ENCODE measurements around the gene ZNF74. TPM values are rescaled to one million over a fixed set of nuclear protein-coding genes. Genes with fewer than 3 reads are reported as not detected.

The ZNF74 gene
- total RNA-seq, 1 donor from 2014 or later: 19.4 TPM

GRCh38 chr22:20426259-20426615 is 32.3 kb downstream of the ZNF74 start:
- DNase-seq (ENCODE audit: low spot score): no peak
- H3K4me3 ChIP-seq: no peak overlapping the region
- peaks cover 30% of the 10 kb centered on the region for H4K20me1 ChIP-seq (ENCODE audit: low read depth)
- H2AFZ ChIP-seq (replicated peaks): no peak overlapping the region
- H3K36me3 Mint-ChIP-seq: peaks cover 8% of the 10 kb centered on the region
- no peaks in the 10 kb centered on the region for H3K79me2 ChIP-seq (ENCODE audit: low read depth)
- no peak overlapping the region for H3K27ac Mint-ChIP-seq
- peaks cover 11% of the 10 kb centered on the region for H3K4me1 Mint-ChIP-seq
- no peaks in the 10 kb centered on the region for H3K36me3 ChIP-seq
- no peaks in the 10 kb centered on the region for H3F3A ChIP-seq (ENCODE audit: low read depth)
- TF ChIP-seq EZH2 (IDR thresholded peaks at IDR 0.05) (no peak), CTCF (IDR thresholded peaks at IDR 0.05) (no peak)
- no peak overlapping the region for H3K27ac ChIP-seq
- H3K9me3 Mint-ChIP-seq: peaks cover 2% of the 10 kb centered on the region
- H3K9me3 ChIP-seq (ENCODE audit: low read depth): no peaks in the 10 kb centered on the region
- H3K9ac ChIP-seq: no peak overlapping the region
- H3K27me3 ChIP-seq: peaks cover 44% of the 10 kb centered on the region
- peaks cover 23% of the 10 kb centered on the region for H3K27me3 Mint-ChIP-seq (ENCODE audit: insufficient read depth, low read depth)
- H3K4me3 Mint-ChIP-seq: no peak overlapping the region
- H3K4me1 ChIP-seq: no peaks in the 10 kb centered on the region
- H3K4me2 ChIP-seq: no peak overlapping the region

- peaks cover 8% of the 10 kb centered on the region for H3K36me3 Mint-ChIP-seq
- H3K27me3 Mint-ChIP-seq (ENCODE audit: insufficient read depth, low read depth): peaks cover 31% of the 10 kb centered on the region
- H3K9me3 Mint-ChIP-seq: peaks cover 2% of the 10 kb centered on the region
- no peak overlapping the region for H3K4me2 ChIP-seq
- peaks cover 3% of the 10 kb centered on the region for H3F3A ChIP-seq (ENCODE audit: low read depth)
- H3K4me1 Mint-ChIP-seq: peaks cover 17% of the 10 kb centered on the region
- H2AFZ ChIP-seq (replicated peaks): no peak overlapping the region
- no peaks in the 10 kb centered on the region for H3K9me3 ChIP-seq (ENCODE audit: low read depth)
- H3K9ac ChIP-seq: no peak overlapping the region
- H4K20me1 ChIP-seq (ENCODE audit: low read depth): peaks cover 41% of the 10 kb centered on the region
- no peak overlapping the region for H3K27ac ChIP-seq
- H3K4me3 ChIP-seq: no peak overlapping the region
- no peak for DNase-seq (ENCODE audit: low spot score)
- H3K36me3 ChIP-seq: no peaks in the 10 kb centered on the region
- TF ChIP-seq EZH2phosphoT487 (IDR thresholded peaks at IDR 0.05) (no peak), EZH2 (IDR thresholded peaks at IDR 0.05) (no peak), CTCF (IDR thresholded peaks at IDR 0.05) (no peak)
- H3K27me3 ChIP-seq: peaks cover 54% of the 10 kb centered on the region
- H3K27ac Mint-ChIP-seq: no peak overlapping the region
- no peaks in the 10 kb centered on the region for H3K4me1 ChIP-seq
- H3K79me2 ChIP-seq (ENCODE audit: low read depth): no peaks in the 10 kb centered on the region
- H3K4me3 Mint-ChIP-seq: no peak overlapping the region
Measured at GRCh38 chr22:20427104-20427944, 33.4 kb downstream of the ZNF74 start.

- no peak overlapping the region for H2AFZ ChIP-seq (replicated peaks)
- Mint-ChIP-seq H3K27ac (no peak overlapping the region), H3K27me3 (ENCODE audit: insufficient read depth, low read depth) (peaks cover 38% of the 10 kb centered on the region), H3K9me3 (peaks cover 2% of the 10 kb centered on the region), H3K36me3 (peaks cover 8% of the 10 kb centered on the region), H3K4me1 (peaks cover 18% of the 10 kb centered on the region), H3K4me3 (no peak overlapping the region)
- H3K4me2 ChIP-seq: no peak overlapping the region
- H3K9ac ChIP-seq: no peak overlapping the region
- TF ChIP-seq CTCF (IDR thresholded peaks at IDR 0.05) (no peak), EZH2phosphoT487 (IDR thresholded peaks at IDR 0.05) (no peak), EZH2 (IDR thresholded peaks at IDR 0.05) (no peak)
- H3K4me1 ChIP-seq: no peaks in the 10 kb centered on the region
- peaks cover 9% of the 10 kb centered on the region for H3F3A ChIP-seq (ENCODE audit: low read depth)
- H3K9me3 ChIP-seq (ENCODE audit: low read depth): no peaks in the 10 kb centered on the region
- DNase-seq (ENCODE audit: low spot score): no peak
- H3K27me3 ChIP-seq: peaks cover 61% of the 10 kb centered on the region
- no peaks in the 10 kb centered on the region for H3K79me2 ChIP-seq (ENCODE audit: low read depth)
- no peak overlapping the region for H3K27ac ChIP-seq
- H4K20me1 ChIP-seq (ENCODE audit: low read depth): peaks cover 48% of the 10 kb centered on the region
- H3K36me3 ChIP-seq: no peaks in the 10 kb centered on the region
- H3K4me3 ChIP-seq: no peak overlapping the region
Measured at GRCh38 chr22:20427945-20428417, 34.0 kb downstream of the ZNF74 start.

All from neural progenitor cell (in vitro differentiated cells).